Retinal pigment epithelial cell (primary cell): ENCODE results near the gene EIF4G2.

ENCODE experiments used
- DNase-seq: peaks from one replicate; pipeline ENCODE4 v3.0.0-alpha.2; 2010; ENCODE audit warnings: low read depth
- H3K4me3 ChIP-seq: 2 replicates; pipeline ENCODE4 v1.5.1; 2011; ENCODE audit warnings: mild to moderate bottlenecking, low read length, control low read depth, moderate library complexity
- CTCF ChIP-seq: conservative IDR thresholded peaks from 2 replicates; pipeline ENCODE4 v1.5.1; 2011; ENCODE audit warnings: low read depth, low read length, control low read depth, inconsistent platforms

The EIF4G2 gene

DNA sequence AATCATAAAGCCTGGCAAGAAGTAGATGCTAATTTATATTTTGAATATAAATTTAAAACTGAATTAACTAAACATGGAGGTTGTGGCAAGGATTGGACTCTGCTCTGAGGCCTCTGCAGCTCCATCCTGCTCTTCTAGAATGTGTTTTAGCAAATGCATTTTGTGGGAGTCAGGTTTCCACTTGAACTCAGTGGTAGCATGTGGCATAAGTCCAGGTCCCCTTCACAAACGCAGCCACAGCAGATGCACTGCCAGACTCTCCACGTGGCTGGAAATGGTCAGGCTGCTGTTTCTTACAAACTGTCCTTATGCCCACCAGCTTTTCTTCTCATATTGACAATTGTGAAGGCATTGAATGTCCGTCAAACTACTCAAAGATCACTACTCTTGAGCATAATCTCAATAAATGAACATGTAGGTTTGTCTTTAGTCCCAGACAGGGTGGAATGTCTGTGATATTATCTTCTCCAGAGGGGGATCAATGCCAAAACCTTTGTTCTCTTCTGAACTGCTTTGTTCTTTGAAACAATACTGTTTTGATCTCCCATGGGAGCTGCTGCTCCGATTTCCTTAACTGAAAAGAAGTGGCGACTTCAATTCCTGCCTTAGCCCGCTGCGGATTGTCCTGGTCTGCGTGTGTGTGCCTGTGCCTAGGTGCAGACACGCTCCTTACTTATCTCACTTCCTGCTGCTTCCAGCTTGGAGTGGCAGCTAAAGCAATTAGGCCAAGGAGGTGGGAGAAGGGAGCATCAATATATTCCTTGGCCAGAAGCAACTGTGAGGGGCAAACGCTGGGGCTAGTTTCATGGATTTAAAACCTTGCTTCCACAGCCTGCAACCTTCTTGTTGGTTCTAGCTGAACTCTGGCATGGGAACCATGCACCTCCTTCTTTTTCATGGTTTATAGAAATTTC is 24.2 kb downstream of the EIF4G2 start:
- H3K4me3 ChIP-seq: no peak overlapping the region
- no peak for TF ChIP-seq CTCF
- no peak for DNase-seq

- no peak for DNase-seq
- TF ChIP-seq CTCF: no peak
- H3K4me3 ChIP-seq: no peak overlapping the region
These were observed 28.7 kb downstream of the EIF4G2 start for GRCh38 chr11:10780040-10780439.

GRCh38 chr11:10779086-10779485 is 29.6 kb downstream of the EIF4G2 start:
- TF ChIP-seq CTCF: no peak
- H3K4me3 ChIP-seq: no peak overlapping the region
- no peak for DNase-seq

DNA sequence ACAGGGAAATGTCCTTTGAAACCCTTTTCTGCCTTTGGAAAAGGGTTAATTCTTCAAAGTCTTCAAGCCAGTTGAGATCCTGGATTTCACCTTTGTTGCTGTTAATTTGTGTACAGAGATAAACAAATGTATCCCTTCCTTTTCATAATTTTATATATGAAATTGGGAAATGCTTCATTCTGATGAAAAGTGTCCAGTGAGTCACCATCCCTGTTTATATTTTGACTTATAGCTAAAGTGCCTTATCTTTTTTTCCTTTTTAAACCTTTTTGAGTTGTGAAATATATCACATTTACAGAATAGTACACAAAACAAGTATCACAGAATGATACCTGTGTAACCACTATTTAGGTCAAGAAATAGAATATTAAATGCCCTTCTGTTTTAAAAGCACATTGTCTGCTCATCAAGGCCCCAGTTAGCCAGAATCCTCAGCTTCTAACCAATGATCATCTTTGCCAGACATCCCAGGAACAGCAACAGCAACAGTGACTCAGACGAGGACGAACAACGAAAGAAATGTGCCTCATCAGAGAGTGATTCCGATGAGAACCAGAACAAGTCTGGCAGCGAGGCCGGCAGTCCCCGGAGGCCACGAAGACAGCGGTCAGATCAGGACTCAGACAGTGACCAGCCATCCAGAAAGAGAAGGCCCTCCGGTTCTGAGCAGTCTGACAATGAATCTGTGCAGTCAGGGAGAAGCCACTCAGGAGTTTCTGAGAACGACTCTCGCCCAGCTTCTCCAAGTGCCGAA is 30.3 kb downstream of the EIF4G2 start:
- no peak overlapping the region for H3K4me3 ChIP-seq
- DNase-seq: no peak
- no peak for TF ChIP-seq CTCF

DNA sequence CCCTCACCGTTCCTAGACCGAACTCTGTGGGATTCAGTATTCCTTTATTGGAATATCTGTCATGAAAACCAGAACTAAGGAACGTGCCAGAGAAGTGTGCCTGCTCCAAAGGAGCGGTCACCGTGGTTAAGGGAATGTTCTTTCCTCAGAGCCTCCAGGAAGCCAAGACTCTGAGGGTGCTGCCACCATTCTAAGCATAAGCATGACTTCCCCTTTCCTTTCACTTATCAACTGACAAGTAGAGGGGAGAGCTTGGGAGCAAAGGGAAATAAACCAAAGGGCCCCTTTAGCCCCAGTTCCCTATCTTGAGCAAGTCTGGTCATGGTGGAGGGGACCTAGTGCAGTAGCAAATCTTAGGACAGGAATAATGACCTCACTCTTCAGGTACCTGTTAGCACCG is 30.9 kb downstream of the EIF4G2 start:
- no peak overlapping the region for H3K4me3 ChIP-seq
- TF ChIP-seq CTCF: no peak
- no peak for DNase-seq

GRCh38 chr11:10777393-10777793 is 31.3 kb downstream of the EIF4G2 start:
- no peak for DNase-seq
- no peak overlapping the region for H3K4me3 ChIP-seq
- no peak for TF ChIP-seq CTCF
